Esophagus mucosa (tissue), 1 donor: ENCODE data around the gene MRPL12. TPM values are rescaled to one million over a fixed set of nuclear protein-coding genes. Genes with fewer than 3 reads are reported as not detected.

Source experiments
- ATAC-seq: fragments of 200-7000 bp; cut with Tn5 transposase; one replicate; pipeline ENCODE4 v1.9.1; 2020
- total RNA-seq: library from RNA; stranded (reverse); gene quantifications from one replicate; pipeline ENCODE4 v1.2.4, GENCODE V29; 2023
- donor health status: DM: yes; HTN: yes; CAD: no.

The MRPL12 gene
- total RNA-seq, 1 donor from 2014 or later, result 89.5 TPM

GRCh38 chr17:81701288-81702071 is 1.7 kb upstream of the MRPL12 start:
- peak; percentile 2 for ATAC-seq

GRCh38 chr17:81703747-81704654 is 834 bp downstream of the MRPL12 start:
- peak; percentile 12 for ATAC-seq

- no peak for ATAC-seq
Observed at GRCh38 chr17:81705518-81706231, 2.5 kb downstream of the MRPL12 start.

- no peak for ATAC-seq
Observed at GRCh38 chr17:81706232-81706611, 3.1 kb downstream of the MRPL12 start.

- ATAC-seq, result no peak
Observed at GRCh38 chr17:81706757-81707624, 3.8 kb downstream of the MRPL12 start.

- ATAC-seq, result no peak
Observed at GRCh38 chr17:81707725-81708646, 4.8 kb downstream of the MRPL12 start.

GRCh38 chr17:81708739-81709185 is 5.6 kb downstream of the MRPL12 start:
- ATAC-seq, result no peak

- peak; percentile 6 for ATAC-seq
Observed at GRCh38 chr17:81710514-81711308, 7.5 kb downstream of the MRPL12 start.

- ATAC-seq, result peak; percentile 84
Observed at GRCh38 chr17:81711814-81712467, 8.8 kb downstream of the MRPL12 start, which contains the start of gene SLC25A10. Gene SLC25A10 (plus strand): TSS chr17:81712284. CDS start chr17:81712427, 143 bp downstream.

GRCh38 chr17:81712468-81713003 is 9.4 kb downstream of the MRPL12 start:
- peak; percentile 21 for ATAC-seq

- no peak for ATAC-seq
Observed at GRCh38 chr17:81713004-81713555, 9.9 kb downstream of the MRPL12 start.

GRCh38 chr17:81713556-81714411 is 10.6 kb downstream of the MRPL12 start:
- no peak for ATAC-seq

GRCh38 chr17:81714412-81715106 is 11.4 kb downstream of the MRPL12 start:
- no peak for ATAC-seq

GRCh38 chr17:81715107-81715871 is 12.1 kb downstream of the MRPL12 start:
- no peak for ATAC-seq

- ATAC-seq, result no peak
Observed at GRCh38 chr17:81715872-81716673, 12.9 kb downstream of the MRPL12 start.
